K562 (cell line): ENCODE results near the gene GLIPR1L1. TPM values are rescaled to one million over a fixed set of nuclear protein-coding genes. Genes with fewer than 3 reads are reported as not detected.

ENCODE experiments used
- EP300 ChIP-seq: IDR thresholded peaks from 2 replicates; pipeline ENCODE4 v1.6.1; 2012; ENCODE audit warnings: low read length, improper control_type of control experiment
- GATAD2B ChIP-seq: fragments of 450-650 bp; IDR thresholded peaks from 2 replicates; pipeline ENCODE4 v1.6.1; 2017; ENCODE audit warnings: mild to moderate bottlenecking, borderline replicate concordance
- HDAC3 ChIP-seq: fragments of 450-650 bp; IDR thresholded peaks from 2 replicates; pipeline ENCODE4 v1.6.1; 2018; ENCODE audit warnings: borderline replicate concordance, mild to moderate bottlenecking, moderate library complexity; ENCODE audit not compliant: partially characterized antibody
- NR4A1 ChIP-seq, 2 experiments: fragments of 250-450 bp in 1 of 2; fragments of 450-650 bp in 1 of 2; sonication (Bioruptor Pico) in 1 of 2; IDR thresholded peaks; 2 replicates each; pipeline versions ENCODE4 v1.4.0 to v1.6.1; 2016 to 2020; ENCODE audit warnings: mild to moderate bottlenecking in 2 of 2, missing compliant biosample characterization in 1 of 2, missing genetic modification characterization in 1 of 2, moderate library complexity in 1 of 2
- SIX5 ChIP-seq, 2 experiments: IDR thresholded peaks; 2 replicates each; pipeline ENCODE4 v1.6.1; 2011; ENCODE audit warnings: low read length in 2 of 2, borderline replicate concordance in 1 of 2, low read depth in 1 of 2, mild to moderate bottlenecking in 1 of 2, moderate library complexity in 1 of 2; ENCODE audit not compliant: insufficient read depth in 1 of 2
- ZKSCAN3 ChIP-seq: fragments of 250-450 bp; sonication (Bioruptor Pico); IDR thresholded peaks from 2 replicates; pipeline ENCODE4 v1.4.0; 2020
- ZNF224 ChIP-seq: sonication (generic); formaldehyde crosslinking; IDR thresholded peaks from 2 replicates; pipeline ENCODE4 v1.8.0; 2022; ENCODE audit warnings: mild to moderate bottlenecking, missing genetic modification reagents
- ZNF717 ChIP-seq: fragments of 250-450 bp; sonication (Bioruptor Pico); IDR thresholded peaks from 2 replicates; pipeline ENCODE4 v1.5.0; 2021
- polyA plus RNA-seq, 8 experiments: library from polyadenylated mRNA; depleted of rRNA in 4 of 8; stranded (reverse) in 5 of 8; unstranded in 3 of 8; fragments of >200 nt; fragmentation: Nextera tagmentation in 2 of 8; fragmentation: Illumina TruSeq in 1 of 8; extraction: Ambion mirVana in 2 of 8; extraction: Trizol in 1 of 8; gene quantifications; 2 replicates each; pipeline versions ENCODE4 v1.2.1 to v1.2.3, GENCODE V29; 2011 to 2014; ENCODE audit warnings: inconsistent platforms in 1 of 8, missing spikeins in 1 of 8
- total RNA-seq, 7 experiments: library from RNA; depleted of rRNA in 6 of 7; stranded (reverse); fragments of >200 nt in 6 of 7; fragmentation: Illumina TruSeq in 2 of 7; extraction: Trizol in 2 of 7; gene quantifications; 2 replicates each; pipeline versions ENCODE4 v1.2.1 to v1.2.3, GENCODE V29; 2011 to 2021; ENCODE audit warnings: low replicate concordance in 1 of 7
- TF ChIP-seq, protein P1 (sequence below): fragments of 250-450 bp; sonication (Bioruptor Pico); IDR thresholded peaks from 2 replicates; pipeline ENCODE4 v1.4.0; 2020; ENCODE audit warnings: mild to moderate bottlenecking, moderate library complexity, borderline replicate concordance
- TF ChIP-seq, protein P2 (sequence below): fragments of 250-450 bp; sonication (Bioruptor Pico); IDR thresholded peaks from 2 replicates; pipeline ENCODE4 v1.8.0; 2021; ENCODE audit warnings: moderate library complexity, mild to moderate bottlenecking, inconsistent platforms
- TF ChIP-seq, protein P3 (sequence below): fragments of 250-450 bp; sonication (Bioruptor Pico); IDR thresholded peaks from 2 replicates; pipeline ENCODE4 v1.8.0; 2021; ENCODE audit warnings: borderline replicate concordance, mild to moderate bottlenecking, moderate library complexity; ENCODE audit not compliant: poor library complexity, severe bottlenecking
- TF ChIP-seq, protein P4 (sequence below): fragments of 200-800 bp; sonication (Bioruptor generic); IDR thresholded peaks from 2 replicates; pipeline ENCODE4 v1.6.1; 2017; ENCODE audit warnings: missing genetic modification characterization, missing compliant biosample characterization
- TF ChIP-seq, protein P5 (sequence below): fragments of 450-650 bp; formaldehyde crosslinking; IDR thresholded peaks from 2 replicates; pipeline ENCODE4 v1.4.0; 2020; ENCODE audit warnings: mild to moderate bottlenecking, moderate library complexity
- TF ChIP-seq, protein P6 (sequence below): fragments of 250-450 bp; sonication (Bioruptor Pico); IDR thresholded peaks from 2 replicates; pipeline ENCODE4 v1.5.0; 2021; ENCODE audit warnings: mild to moderate bottlenecking, moderate library complexity

Gene GLIPR1L1
- total and polyA plus RNA-seq, 9 of the 15 experiments (the other 6 are each of a cell fraction or from before 2014, with no cell fraction given), result not detected

DNA sequence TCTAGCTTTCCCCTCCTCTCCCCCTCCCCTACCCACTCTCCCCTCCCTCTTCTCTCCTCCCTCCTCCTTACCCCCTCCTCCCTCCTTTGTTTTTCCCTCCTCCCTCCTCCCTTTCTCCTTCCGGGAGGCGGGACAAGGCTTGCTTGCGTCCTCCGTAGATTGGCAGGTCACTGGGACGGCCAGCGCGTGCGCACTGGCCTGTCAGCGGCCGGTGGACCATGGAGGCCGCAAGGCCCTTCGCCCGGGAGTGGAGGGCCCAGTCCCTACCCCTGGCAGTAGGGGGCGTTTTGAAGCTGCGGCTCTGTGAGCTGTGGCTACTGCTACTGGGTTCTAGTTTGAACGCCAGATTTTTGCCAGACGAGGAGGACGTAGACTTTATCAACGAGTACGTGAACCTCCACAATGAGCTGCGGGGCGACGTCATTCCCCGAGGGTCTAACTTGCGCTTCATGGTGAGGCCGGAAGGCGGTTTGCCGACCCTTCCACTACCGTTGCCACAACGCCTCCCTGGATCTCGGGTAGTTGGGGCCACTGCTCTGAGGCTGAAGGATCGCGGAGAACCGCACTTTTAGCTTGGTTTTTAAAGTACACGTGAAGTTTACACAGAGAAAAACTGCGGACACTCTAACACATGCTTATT lies 56.5 kb downstream of the GLIPR1L1 start, which contains the start of gene GLIPR1L2 (continued):
- TF ChIP-seq NR4A1 (CRISPR knock-in tag; IDR thresholded peaks at IDR 0.05) (no peak), NR4A1 (tag; IDR thresholded peaks at IDR 0.05) (no peak), GATAD2B (no peak), SIX5 (IDR thresholded peaks at IDR 0.05; ENCODE audit: borderline replicate concordance in 1 of 2, insufficient read depth in 1 of 2, low read depth in 1 of 2, low read length in 2 of 2) (no peak), ZNF224 (no peak), ZKSCAN3 (CRISPR knock-in tag) (no peak), HDAC3 (no peak), ZNF717 (CRISPR knock-in tag) (no peak), EP300 (no peak)
- TF ChIP-seq, protein P1, sequence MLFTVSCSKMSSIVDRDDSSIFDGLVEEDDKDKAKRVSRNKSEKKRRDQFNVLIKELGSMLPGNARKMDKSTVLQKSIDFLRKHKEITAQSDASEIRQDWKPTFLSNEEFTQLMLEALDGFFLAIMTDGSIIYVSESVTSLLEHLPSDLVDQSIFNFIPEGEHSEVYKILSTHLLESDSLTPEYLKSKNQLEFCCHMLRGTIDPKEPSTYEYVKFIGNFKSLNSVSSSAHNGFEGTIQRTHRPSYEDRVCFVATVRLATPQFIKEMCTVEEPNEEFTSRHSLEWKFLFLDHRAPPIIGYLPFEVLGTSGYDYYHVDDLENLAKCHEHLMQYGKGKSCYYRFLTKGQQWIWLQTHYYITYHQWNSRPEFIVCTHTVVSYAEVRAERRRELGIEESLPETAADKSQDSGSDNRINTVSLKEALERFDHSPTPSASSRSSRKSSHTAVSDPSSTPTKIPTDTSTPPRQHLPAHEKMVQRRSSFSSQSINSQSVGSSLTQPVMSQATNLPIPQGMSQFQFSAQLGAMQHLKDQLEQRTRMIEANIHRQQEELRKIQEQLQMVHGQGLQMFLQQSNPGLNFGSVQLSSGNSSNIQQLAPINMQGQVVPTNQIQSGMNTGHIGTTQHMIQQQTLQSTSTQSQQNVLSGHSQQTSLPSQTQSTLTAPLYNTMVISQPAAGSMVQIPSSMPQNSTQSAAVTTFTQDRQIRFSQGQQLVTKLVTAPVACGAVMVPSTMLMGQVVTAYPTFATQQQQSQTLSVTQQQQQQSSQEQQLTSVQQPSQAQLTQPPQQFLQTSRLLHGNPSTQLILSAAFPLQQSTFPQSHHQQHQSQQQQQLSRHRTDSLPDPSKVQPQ (CRISPR knock-in tag), result no peak
- TF ChIP-seq, protein P2, sequence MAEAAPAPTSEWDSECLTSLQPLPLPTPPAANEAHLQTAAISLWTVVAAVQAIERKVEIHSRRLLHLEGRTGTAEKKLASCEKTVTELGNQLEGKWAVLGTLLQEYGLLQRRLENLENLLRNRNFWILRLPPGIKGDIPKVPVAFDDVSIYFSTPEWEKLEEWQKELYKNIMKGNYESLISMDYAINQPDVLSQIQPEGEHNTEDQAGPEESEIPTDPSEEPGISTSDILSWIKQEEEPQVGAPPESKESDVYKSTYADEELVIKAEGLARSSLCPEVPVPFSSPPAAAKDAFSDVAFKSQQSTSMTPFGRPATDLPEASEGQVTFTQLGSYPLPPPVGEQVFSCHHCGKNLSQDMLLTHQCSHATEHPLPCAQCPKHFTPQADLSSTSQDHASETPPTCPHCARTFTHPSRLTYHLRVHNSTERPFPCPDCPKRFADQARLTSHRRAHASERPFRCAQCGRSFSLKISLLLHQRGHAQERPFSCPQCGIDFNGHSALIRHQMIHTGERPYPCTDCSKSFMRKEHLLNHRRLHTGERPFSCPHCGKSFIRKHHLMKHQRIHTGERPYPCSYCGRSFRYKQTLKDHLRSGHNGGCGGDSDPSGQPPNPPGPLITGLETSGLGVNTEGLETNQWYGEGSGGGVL (CRISPR knock-in tag), result no peak
- TF ChIP-seq, protein P3, sequence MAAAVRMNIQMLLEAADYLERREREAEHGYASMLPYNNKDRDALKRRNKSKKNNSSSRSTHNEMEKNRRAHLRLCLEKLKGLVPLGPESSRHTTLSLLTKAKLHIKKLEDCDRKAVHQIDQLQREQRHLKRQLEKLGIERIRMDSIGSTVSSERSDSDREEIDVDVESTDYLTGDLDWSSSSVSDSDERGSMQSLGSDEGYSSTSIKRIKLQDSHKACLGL (CRISPR knock-in tag), result no peak
- TF ChIP-seq, protein P4, sequence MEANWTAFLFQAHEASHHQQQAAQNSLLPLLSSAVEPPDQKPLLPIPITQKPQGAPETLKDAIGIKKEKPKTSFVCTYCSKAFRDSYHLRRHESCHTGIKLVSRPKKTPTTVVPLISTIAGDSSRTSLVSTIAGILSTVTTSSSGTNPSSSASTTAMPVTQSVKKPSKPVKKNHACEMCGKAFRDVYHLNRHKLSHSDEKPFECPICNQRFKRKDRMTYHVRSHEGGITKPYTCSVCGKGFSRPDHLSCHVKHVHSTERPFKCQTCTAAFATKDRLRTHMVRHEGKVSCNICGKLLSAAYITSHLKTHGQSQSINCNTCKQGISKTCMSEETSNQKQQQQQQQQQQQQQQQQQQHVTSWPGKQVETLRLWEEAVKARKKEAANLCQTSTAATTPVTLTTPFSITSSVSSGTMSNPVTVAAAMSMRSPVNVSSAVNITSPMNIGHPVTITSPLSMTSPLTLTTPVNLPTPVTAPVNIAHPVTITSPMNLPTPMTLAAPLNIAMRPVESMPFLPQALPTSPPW, result peak; percentile 77
- TF ChIP-seq, protein P5, sequence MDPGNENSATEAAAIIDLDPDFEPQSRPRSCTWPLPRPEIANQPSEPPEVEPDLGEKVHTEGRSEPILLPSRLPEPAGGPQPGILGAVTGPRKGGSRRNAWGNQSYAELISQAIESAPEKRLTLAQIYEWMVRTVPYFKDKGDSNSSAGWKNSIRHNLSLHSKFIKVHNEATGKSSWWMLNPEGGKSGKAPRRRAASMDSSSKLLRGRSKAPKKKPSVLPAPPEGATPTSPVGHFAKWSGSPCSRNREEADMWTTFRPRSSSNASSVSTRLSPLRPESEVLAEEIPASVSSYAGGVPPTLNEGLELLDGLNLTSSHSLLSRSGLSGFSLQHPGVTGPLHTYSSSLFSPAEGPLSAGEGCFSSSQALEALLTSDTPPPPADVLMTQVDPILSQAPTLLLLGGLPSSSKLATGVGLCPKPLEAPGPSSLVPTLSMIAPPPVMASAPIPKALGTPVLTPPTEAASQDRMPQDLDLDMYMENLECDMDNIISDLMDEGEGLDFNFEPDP (CRISPR knock-in tag), result no peak
- TF ChIP-seq, protein P6, sequence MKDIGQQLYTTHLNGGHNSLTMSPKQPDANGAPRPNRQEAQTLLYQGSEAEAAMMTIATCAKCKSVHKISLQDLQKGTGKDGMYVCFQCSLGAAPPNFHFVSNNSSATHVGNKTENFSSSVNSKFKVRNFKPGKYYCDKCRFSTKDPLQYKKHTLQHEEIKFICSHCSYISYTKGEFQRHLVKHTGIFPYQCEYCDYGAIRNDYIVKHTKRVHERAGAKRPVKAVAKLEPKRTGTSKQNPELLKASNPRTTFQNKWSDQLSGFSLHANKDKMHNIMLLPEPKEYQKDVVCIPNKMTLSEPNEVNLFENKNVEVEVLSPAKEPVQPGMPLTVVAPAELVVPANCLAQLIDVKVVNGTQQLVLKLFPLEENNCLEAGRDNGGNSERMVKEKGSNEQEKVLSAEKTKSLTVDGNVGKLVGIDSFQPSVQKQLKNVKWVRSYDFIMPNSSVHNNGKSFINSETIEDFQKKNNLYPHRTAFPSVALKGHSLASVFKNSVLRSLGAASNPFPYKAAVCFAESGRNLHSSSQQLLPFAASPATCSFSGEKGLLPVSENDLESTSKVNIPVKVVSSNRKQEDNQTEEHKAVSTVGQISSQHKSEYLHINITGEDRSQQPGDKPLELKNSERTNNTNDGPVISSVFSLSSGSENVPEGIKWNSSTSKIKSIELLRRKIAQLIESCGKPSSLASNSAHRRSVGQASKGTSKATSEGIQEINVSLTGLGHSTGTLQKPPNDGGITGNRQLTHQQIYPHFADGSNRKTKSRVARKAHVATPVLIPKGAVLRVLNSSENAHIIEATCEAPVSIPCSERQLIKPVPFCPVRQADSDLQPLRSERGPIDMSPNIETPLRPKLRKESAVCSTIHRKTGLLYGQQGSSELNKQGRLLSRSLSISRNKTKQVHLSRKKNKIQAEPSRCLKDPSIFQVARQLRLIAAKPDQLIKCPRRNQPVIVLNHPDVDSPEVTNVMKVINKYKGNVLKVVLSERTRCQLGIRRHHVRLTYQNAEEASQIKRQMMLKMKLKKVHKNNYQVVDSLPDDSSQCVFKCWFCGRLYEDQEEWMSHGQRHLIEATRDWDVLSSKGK (CRISPR knock-in tag), result no peak
